Ishikawa (cell line): Measurements from ENCODE around the gene ATP6V0B.

Experiments used
- CEBPB ChIP-seq: IDR thresholded peaks from 2 replicates; pipeline ENCODE4 v1.6.1; 2012
- CREB1 ChIP-seq: IDR thresholded peaks from 2 replicates; pipeline ENCODE4 v1.6.1; 2012; ENCODE audit warnings: low read depth
- EGR1 ChIP-seq: IDR thresholded peaks from 2 replicates; pipeline ENCODE4 v1.6.1; 2012
- EP300 ChIP-seq: IDR thresholded peaks from 2 replicates; pipeline ENCODE4 v1.6.1; 2012; ENCODE audit warnings: borderline replicate concordance
- FOXM1 ChIP-seq: IDR thresholded peaks from 2 replicates; pipeline ENCODE4 v1.6.1; 2012; ENCODE audit warnings: low read depth, borderline replicate concordance
- NFIC ChIP-seq: IDR thresholded peaks from 2 replicates; pipeline ENCODE4 v1.6.1; 2012
- RAD21 ChIP-seq: IDR thresholded peaks from 2 replicates; pipeline ENCODE4 v1.6.1; 2012; ENCODE audit warnings: low read depth
- TAF1 ChIP-seq: IDR thresholded peaks from 2 replicates; pipeline ENCODE4 v1.6.1; 2012; ENCODE audit warnings: low read depth, mild to moderate bottlenecking
- TCF12 ChIP-seq: IDR thresholded peaks from 2 replicates; pipeline ENCODE4 v1.6.1; 2012; ENCODE audit warnings: low read depth
- TEAD4 ChIP-seq: IDR thresholded peaks from 2 replicates; pipeline ENCODE4 v1.6.1; 2012
- YY1 ChIP-seq: IDR thresholded peaks from 2 replicates; pipeline ENCODE4 v1.6.1; 2012; ENCODE audit warnings: low read depth
- ZBTB7A ChIP-seq: IDR thresholded peaks from 2 replicates; pipeline ENCODE4 v1.6.1; 2012; ENCODE audit warnings: low read depth
- TF ChIP-seq, protein P1 (sequence below): IDR thresholded peaks from 2 replicates; pipeline ENCODE4 v1.6.1; 2012
- TF ChIP-seq, protein P2 (sequence below): IDR thresholded peaks from 2 replicates; pipeline ENCODE4 v1.6.1; 2012; ENCODE audit warnings: low read depth, mild to moderate bottlenecking
- TF ChIP-seq, protein P3 (sequence below): IDR thresholded peaks from 2 replicates; pipeline ENCODE4 v1.6.1; 2012

The ATP6V0B gene

DNA sequence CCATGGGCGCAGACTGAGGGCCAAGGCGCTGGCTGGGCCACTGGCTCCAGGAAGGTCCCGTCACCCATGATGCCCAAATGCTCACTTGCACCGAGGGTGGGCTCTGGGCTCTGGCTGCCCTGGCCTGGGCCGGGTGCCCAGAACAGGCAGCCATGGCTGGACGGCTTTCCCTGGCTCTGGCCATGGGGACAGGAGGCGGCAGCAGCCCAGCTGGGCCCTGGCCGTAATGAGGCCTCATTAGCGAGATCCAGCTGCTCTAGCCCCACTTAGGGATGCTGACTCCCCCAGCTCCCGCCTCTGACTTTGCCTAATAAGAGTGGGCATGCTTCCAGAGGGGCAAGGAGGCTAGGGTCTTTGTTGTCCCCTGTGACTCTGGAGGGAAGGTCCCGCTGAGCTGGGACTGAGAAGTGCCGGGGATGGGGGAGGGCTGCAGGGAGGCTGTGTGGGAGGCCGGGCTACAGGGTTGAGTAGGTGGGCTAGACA lies 44.7 kb downstream of the ATP6V0B start:
- no peak for TF ChIP-seq EP300
- no peak for TF ChIP-seq CREB1
- TF ChIP-seq RAD21 = no peak
- no peak for TF ChIP-seq TCF12
- TF ChIP-seq YY1 = no peak
- TF ChIP-seq NFIC = no peak
- TF ChIP-seq FOXM1 = no peak

DNA sequence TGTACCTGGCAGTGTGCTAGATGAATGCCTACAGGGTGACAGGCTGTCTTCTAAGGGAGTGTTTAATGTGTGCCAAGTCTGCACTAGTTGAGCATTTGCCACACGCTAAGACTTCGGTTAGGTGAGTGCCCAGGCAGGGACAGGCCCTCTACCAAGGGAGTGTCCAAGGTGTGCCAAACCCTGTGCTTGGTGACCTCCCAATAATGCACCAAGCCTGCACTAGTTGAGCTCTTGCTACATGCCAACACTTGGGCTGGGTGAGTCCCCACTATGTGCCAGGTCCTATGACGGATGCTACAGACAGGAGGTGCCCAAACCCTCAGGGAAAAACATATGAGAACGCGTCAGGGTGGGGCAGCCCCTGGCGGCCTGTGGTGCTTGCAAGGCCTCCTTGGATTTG lies 45.7 kb downstream of the ATP6V0B start:
- TF ChIP-seq EGR1 (no peak), YY1 (no peak), TCF12 (no peak), CREB1 (no peak), EP300 (no peak)
- TF ChIP-seq, protein P1, sequence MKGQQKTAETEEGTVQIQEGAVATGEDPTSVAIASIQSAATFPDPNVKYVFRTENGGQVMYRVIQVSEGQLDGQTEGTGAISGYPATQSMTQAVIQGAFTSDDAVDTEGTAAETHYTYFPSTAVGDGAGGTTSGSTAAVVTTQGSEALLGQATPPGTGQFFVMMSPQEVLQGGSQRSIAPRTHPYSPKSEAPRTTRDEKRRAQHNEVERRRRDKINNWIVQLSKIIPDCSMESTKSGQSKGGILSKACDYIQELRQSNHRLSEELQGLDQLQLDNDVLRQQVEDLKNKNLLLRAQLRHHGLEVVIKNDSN = no peak

DNA sequence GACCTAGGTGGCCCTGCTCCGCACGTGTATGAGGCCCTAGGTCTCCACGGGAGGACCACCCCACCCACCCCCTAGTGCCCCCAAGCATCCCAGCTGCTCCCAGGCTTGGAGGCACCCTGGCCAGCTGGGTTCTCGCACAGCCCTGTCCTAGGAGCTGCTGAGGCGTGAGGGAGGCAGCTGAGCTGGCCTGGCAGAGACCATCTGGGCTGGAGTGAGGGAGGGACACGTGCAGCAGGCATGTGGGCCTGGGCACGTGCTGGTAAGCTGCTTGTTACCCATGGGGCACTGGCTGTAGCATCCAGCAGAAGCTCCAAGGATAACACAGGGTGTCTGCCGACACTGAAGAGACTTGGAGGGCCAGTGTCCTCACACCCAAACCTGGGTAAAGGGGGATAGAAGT lies 46.4 kb downstream of the ATP6V0B start:
- TF ChIP-seq, protein P2, sequence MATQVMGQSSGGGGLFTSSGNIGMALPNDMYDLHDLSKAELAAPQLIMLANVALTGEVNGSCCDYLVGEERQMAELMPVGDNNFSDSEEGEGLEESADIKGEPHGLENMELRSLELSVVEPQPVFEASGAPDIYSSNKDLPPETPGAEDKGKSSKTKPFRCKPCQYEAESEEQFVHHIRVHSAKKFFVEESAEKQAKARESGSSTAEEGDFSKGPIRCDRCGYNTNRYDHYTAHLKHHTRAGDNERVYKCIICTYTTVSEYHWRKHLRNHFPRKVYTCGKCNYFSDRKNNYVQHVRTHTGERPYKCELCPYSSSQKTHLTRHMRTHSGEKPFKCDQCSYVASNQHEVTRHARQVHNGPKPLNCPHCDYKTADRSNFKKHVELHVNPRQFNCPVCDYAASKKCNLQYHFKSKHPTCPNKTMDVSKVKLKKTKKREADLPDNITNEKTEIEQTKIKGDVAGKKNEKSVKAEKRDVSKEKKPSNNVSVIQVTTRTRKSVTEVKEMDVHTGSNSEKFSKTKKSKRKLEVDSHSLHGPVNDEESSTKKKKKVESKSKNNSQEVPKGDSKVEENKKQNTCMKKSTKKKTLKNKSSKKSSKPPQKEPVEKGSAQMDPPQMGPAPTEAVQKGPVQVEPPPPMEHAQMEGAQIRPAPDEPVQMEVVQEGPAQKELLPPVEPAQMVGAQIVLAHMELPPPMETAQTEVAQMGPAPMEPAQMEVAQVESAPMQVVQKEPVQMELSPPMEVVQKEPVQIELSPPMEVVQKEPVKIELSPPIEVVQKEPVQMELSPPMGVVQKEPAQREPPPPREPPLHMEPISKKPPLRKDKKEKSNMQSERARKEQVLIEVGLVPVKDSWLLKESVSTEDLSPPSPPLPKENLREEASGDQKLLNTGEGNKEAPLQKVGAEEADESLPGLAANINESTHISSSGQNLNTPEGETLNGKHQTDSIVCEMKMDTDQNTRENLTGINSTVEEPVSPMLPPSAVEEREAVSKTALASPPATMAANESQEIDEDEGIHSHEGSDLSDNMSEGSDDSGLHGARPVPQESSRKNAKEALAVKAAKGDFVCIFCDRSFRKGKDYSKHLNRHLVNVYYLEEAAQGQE = no peak
- TF ChIP-seq EP300 (no peak), NFIC (no peak), TAF1 (no peak), YY1 (no peak), ZBTB7A (no peak), FOXM1 (no peak), TCF12 (no peak), CREB1 (no peak), CEBPB (no peak), TEAD4 (no peak), EGR1 (no peak), RAD21 (no peak)
- TF ChIP-seq, protein P3, sequence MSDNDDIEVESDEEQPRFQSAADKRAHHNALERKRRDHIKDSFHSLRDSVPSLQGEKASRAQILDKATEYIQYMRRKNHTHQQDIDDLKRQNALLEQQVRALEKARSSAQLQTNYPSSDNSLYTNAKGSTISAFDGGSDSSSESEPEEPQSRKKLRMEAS = no peak
- TF ChIP-seq, protein P1 = no peak

DNA sequence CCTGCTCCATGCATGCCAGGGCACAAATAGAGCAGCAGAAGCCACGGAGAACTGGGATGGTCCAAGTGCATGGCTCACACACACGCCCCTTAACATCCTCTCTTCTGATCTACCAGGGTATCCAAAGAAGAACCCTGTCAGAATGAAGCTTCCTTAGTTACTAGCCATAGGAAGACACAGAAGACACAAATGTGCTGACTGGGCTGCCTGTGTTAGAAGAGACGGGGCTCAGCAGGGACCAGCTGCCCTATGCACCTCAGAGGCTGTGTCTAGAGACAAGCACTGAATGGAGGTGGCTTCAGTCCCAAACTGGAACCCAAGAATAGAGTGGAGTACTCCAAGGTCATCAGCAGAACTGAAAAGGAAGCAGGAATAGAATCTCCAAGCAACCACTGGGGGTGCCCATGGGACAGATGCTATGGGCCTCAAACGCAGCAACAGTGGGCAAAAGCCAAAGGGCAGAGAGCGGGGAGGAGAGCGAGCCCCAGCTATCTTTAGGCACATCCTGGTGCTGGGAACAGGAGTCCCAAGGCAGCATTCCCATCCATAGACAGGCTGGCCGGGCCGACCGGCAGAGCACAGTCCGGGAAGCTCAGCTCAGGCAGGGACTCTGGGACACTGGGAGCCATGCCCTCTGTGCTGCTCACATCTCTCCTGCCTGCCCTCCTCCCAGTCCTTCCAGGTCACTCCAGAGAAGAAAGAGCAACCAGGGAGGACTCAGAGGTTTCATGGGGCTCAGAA lies 47.0 kb downstream of the ATP6V0B start:
- no peak for TF ChIP-seq TCF12
- TF ChIP-seq ZBTB7A = no peak
- TF ChIP-seq YY1 = no peak
- no peak for TF ChIP-seq TAF1
- no peak for TF ChIP-seq RAD21
- TF ChIP-seq, protein P2 = no peak
- no peak for TF ChIP-seq TEAD4
- TF ChIP-seq, protein P1 = no peak
- TF ChIP-seq, protein P3 = no peak
- TF ChIP-seq EP300 = no peak
- no peak for TF ChIP-seq CEBPB
- no peak for TF ChIP-seq CREB1

DNA sequence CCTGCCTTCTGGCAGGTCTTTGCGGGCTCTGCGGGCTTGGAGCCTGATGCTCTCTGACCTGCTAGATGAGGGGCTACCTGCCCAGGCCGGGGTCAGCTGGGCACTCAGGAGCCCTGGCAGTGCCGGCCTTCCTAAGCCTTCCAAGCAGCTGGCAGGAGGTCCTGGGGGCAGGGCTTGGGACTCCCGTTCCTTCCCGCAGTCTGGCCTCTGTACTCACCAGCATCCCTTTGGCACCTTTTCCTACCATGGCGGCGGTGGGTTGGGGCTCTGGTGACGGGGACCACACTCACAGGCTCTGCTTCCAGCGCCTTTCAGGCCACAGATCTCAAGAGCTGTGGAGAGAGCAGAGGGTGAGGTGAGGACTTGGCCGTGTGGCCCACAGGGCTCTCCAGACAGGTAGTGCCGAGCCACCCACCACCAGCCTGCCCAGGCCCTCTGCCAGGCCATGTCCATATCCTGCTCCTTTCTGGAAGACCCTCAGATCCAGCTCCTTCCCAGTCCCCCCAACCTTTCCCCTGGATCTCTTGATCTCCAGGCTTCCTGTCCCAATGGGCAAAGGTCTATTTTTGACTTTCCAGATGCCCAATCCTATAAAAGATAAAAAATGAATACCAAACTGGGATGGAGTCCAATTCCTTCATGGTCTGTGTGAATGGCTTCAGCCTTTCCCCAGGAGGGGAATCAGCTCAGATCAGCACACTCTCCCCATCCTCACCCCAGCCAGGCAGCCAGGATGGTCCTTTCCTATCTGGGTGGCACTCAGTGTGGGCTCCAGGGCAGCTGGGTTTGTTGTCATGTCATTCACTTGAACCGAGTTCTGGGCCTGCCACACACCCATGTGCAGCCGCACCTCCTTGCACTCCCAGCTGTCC lies 49.5 kb downstream of the ATP6V0B start:
- TF ChIP-seq TAF1 (no peak), EP300 (no peak), CEBPB (no peak), CREB1 (no peak), EGR1 (no peak), NFIC (no peak), TEAD4 (no peak), ZBTB7A (no peak), FOXM1 (no peak), RAD21 (no peak), TCF12 (no peak), YY1 (no peak)
- TF ChIP-seq, protein P1 = no peak
- TF ChIP-seq, protein P3 = no peak
- TF ChIP-seq, protein P2 = no peak
